ENCODE data around the gene LIPE.

GRCh38 chr19:42392165-42392564, 35.0 kb downstream of the LIPE start:
- TF ChIP-seq POLR2A (IDR thresholded peaks at IDR 0.05), result no peak
- TF ChIP-seq CTCF (IDR thresholded peaks at IDR 0.05), result no peak
